Fibroblast of lung (primary cell): Measurements from ENCODE around the gene TTC3. TPM values are rescaled to one million over a fixed set of nuclear protein-coding genes. Genes with fewer than 3 reads are reported as not detected.

Experiments
- DNase-seq, 2 donors: peaks; one replicate each; pipeline versions ENCODE4 v3.0.0 to v3.0.0-alpha.2; 2010; ENCODE audit warnings: low read depth in 2 of 2
- H2AFZ ChIP-seq: 2 replicates; pipeline ENCODE4 v1.5.1; 2012; ENCODE audit warnings: low read length, control low read depth, inconsistent platforms
- H3K27ac ChIP-seq: 2 replicates; pipeline ENCODE4 v1.5.1; 2011; ENCODE audit warnings: low read length, control low read depth; ENCODE audit not compliant: insufficient read depth
- H3K27me3 ChIP-seq: 2 replicates; pipeline ENCODE4 v1.5.1; 2011; ENCODE audit warnings: mild to moderate bottlenecking, low read length; ENCODE audit not compliant: control insufficient read depth, insufficient read depth
- H3K36me3 ChIP-seq: 2 replicates; pipeline ENCODE4 v1.5.1; 2011; ENCODE audit warnings: low read length; ENCODE audit not compliant: control insufficient read depth, insufficient read depth
- H3K4me1 ChIP-seq: 2 replicates; pipeline ENCODE4 v1.5.1; 2011; ENCODE audit warnings: low read length; ENCODE audit not compliant: control insufficient read depth, insufficient read depth; ENCODE audit errors: extremely low read depth
- H3K4me2 ChIP-seq: 2 replicates; pipeline ENCODE4 v1.5.1; 2011; ENCODE audit warnings: low read length, control low read depth; ENCODE audit not compliant: insufficient read depth; ENCODE audit errors: extremely low read depth
- H3K4me3 ChIP-seq, 4 experiments: fragments of 200-600 bp in 1 of 4; sonication (generic) in 1 of 4; replicated peaks in 1 of 4; 2 replicates each; pipeline ENCODE4 v1.5.1; 2011 to 2016; ENCODE audit warnings: low read length in 4 of 4, low read depth in 3 of 4, mild to moderate bottlenecking in 3 of 4, control low read depth in 2 of 4, inconsistent platforms in 1 of 4, mixed read lengths in 1 of 4; ENCODE audit not compliant: insufficient read depth in 1 of 4; ENCODE audit errors: control extremely low read depth in 1 of 4
- H3K79me2 ChIP-seq: 2 replicates; pipeline ENCODE4 v1.5.1; 2012; ENCODE audit warnings: mild to moderate bottlenecking, low read length, inconsistent platforms; ENCODE audit not compliant: control insufficient read depth, insufficient read depth
- H3K9ac ChIP-seq: 2 replicates; pipeline ENCODE4 v1.5.1; 2011; ENCODE audit warnings: mild to moderate bottlenecking, low read length, control low read depth; ENCODE audit not compliant: insufficient read depth
- H3K9me3 ChIP-seq: 2 replicates; pipeline ENCODE4 v1.5.1; 2012; ENCODE audit warnings: low read depth, low read length; ENCODE audit not compliant: control insufficient read depth, insufficient read depth
- H4K20me1 ChIP-seq: 2 replicates; pipeline ENCODE4 v1.5.1; 2011; ENCODE audit warnings: low read length; ENCODE audit not compliant: control insufficient read depth, insufficient read depth; ENCODE audit errors: extremely low read depth
- EZH2 ChIP-seq: IDR thresholded peaks from 2 replicates; pipeline ENCODE4 v1.5.1; 2012; ENCODE audit warnings: low read length, control low read depth, mild to moderate bottlenecking; ENCODE audit errors: missing control alignments
- polyA plus RNA-seq, 2 donors: library from polyadenylated mRNA; depleted of rRNA in 1 of 2; stranded (reverse) in 1 of 2; unstranded in 1 of 2; fragments of >200 nt; gene quantifications; 2 replicates each; pipeline ENCODE4 v1.2.1, GENCODE V29; 2011 to 2012; ENCODE audit warnings: missing spikeins in 1 of 2
- total RNA-seq: library from RNA; depleted of rRNA; stranded (reverse); fragments of >200 nt; gene quantifications from 2 replicates; pipeline ENCODE4 v1.2.1, GENCODE V29; 2014
- TF ChIP-seq, protein P1 (sequence below), 2 donors: IDR thresholded peaks in 1 of 2; conservative IDR thresholded peaks in 1 of 2; 1 replicate in 1 of 2; 2 replicates in 1 of 2; pipeline ENCODE4 v1.5.1; 2011 to 2012; ENCODE audit warnings: low read length in 2 of 2, control low read depth in 1 of 2, inconsistent platforms in 1 of 2, low read depth in 1 of 2, mild to moderate bottlenecking in 1 of 2

The TTC3 gene
- total and polyA plus RNA-seq, 2 donors (not counting 1 experiment from before 2014, with no cell fraction given), result 121 to 224 TPM

DNA sequence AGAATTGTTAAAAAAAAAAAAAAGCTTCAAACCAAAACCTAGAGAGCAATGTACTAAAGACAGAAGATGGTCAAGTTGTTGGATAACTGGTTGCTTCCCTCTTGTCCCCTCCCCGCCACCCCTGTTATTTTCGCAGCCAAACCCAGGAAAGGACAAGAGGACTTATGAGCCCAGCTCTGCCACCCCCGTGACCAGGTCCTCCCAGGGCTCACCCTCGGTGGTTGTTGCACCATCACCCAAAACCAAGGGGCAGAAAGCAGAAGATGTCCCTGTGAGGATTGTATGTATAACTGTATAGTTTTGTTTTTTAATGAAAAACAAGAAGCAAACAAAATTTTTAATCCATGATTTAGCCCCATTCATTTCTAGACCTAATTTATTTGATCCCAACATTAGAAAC, 124.7 kb downstream of the TTC3 start:
- Histone ChIP-seq H3K27ac (no peak overlapping the region), H2AFZ (no peak overlapping the region), H3K9me3 (no peaks in the 10 kb centered on the region), H3K27me3 (no peaks in the 10 kb centered on the region), H3K36me3 (peaks cover 8% of the 10 kb centered on the region), H3K4me1 (no peaks in the 10 kb centered on the region), H3K4me3 (no peak overlapping the region), H4K20me1 (no peaks in the 10 kb centered on the region), H3K79me2 (no peaks in the 10 kb centered on the region), H3K4me2 (no peak overlapping the region), H3K9ac (no peak overlapping the region)
- no peak for DNase-seq
- TF ChIP-seq EZH2, result no peak
- TF ChIP-seq, protein P1, sequence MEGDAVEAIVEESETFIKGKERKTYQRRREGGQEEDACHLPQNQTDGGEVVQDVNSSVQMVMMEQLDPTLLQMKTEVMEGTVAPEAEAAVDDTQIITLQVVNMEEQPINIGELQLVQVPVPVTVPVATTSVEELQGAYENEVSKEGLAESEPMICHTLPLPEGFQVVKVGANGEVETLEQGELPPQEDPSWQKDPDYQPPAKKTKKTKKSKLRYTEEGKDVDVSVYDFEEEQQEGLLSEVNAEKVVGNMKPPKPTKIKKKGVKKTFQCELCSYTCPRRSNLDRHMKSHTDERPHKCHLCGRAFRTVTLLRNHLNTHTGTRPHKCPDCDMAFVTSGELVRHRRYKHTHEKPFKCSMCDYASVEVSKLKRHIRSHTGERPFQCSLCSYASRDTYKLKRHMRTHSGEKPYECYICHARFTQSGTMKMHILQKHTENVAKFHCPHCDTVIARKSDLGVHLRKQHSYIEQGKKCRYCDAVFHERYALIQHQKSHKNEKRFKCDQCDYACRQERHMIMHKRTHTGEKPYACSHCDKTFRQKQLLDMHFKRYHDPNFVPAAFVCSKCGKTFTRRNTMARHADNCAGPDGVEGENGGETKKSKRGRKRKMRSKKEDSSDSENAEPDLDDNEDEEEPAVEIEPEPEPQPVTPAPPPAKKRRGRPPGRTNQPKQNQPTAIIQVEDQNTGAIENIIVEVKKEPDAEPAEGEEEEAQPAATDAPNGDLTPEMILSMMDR (conservative IDR thresholded peaks at IDR 0.05 in 1 of 2, IDR thresholded peaks at IDR 0.05 in 1 of 2; ENCODE audit: low read depth in 1 of 2, low read length in 2 of 2), result no peak

DNA sequence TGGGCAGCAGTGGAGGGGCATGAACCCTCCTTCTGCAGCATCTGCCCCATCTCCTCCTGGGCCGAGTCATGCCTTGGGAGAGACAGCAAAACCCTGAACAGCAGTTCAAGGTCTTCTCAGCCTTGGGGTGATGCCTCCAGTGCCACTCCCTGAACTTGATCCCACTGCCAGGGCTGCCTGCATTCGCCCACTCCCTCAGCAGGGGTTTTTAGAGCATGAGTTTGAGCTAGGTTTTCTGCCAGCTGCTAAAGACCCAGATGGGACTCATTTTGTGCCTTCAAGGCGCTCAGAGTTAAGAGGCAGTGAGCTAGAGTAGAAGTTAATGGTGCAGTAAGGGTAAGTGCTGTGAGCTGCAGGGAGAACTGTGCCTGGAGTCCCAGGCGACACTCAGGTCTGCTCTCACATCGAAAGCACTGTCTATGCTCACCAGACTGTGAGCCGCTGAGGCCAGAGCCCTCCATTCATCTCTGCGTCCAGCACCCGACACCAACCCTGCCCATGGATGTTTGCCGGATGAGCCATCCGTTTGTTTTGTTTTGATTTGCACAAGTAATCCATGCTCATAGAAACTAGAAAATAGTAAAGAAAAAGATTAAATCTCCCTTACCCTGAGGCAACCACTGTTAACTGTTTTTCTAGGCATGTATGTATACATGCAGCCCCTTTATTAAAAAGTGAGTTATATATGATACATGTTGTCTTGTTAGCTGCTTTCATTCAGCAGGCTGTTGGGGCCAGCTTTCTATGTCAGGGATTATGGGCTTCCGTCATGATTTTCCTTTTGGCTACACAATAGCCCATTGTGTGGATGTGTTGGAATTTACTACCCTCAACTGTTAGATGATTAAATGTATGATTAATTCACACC, 126.2 kb downstream of the TTC3 start:
- Histone ChIP-seq H3K79me2 (no peaks in the 10 kb centered on the region), H3K36me3 (peaks cover 8% of the 10 kb centered on the region), H3K9ac (no peak overlapping the region), H3K9me3 (no peaks in the 10 kb centered on the region), H3K4me1 (no peaks in the 10 kb centered on the region), H3K27me3 (no peaks in the 10 kb centered on the region), H3K4me2 (no peak overlapping the region), H3K4me3 (no peak overlapping the region), H3K27ac (no peak overlapping the region), H4K20me1 (no peaks in the 10 kb centered on the region), H2AFZ (no peak overlapping the region)
- peak; percentile 64 to 80 for DNase-seq
- TF ChIP-seq, protein P1 (conservative IDR thresholded peaks at IDR 0.05 in 1 of 2, IDR thresholded peaks at IDR 0.05 in 1 of 2; ENCODE audit: low read depth in 1 of 2, low read length in 2 of 2), result no peak
- no peak for TF ChIP-seq EZH2

DNA sequence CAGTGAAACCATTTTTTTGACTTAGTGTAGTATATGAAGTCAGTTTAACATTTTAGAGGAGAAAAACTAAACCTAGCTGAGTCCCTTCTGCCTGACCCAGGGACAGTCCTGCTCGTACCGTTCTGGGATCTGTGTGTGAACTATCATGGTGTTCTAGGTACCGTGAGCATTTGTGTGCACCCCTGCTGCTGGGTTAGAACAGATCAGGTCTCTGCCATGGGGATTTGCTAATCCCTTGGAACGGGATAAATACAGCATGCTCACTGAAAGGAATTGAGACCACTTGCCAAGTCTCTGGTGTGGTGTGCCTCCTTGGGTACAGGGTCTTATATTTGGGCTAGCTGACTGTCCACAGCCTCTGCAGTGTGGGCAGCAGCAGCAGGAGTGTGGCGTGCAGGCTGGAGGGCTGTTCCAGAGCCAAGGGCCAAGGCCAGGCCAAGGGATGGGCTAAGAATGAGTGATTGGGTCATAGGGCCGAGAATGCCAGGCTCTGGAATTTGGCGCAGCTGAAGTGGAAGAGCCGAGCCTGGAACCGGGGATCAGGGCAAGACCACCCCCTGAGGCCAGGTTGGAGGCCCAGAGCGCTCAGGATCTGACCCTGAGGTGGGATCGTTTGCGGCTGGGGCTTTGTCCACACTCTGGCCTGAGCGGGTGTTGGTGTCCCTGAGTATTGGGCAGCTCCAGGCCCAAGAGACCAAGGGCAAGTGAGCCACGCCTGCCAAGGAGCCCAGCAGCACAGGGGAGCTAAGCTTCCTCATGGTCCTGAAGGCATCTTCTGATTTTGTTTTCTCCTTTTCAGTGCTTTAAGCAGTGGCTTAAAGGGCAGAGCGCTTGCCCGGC, 127.8 kb downstream of the TTC3 start:
- Histone ChIP-seq H3K4me2 (no peak overlapping the region), H3K9ac (no peak overlapping the region), H3K79me2 (no peaks in the 10 kb centered on the region), H3K36me3 (peaks cover 5% of the 10 kb centered on the region), H4K20me1 (no peaks in the 10 kb centered on the region), H3K4me1 (no peaks in the 10 kb centered on the region), H3K27me3 (no peaks in the 10 kb centered on the region), H3K9me3 (no peaks in the 10 kb centered on the region), H3K27ac (no peak overlapping the region), H3K4me3 (no peak overlapping the region), H2AFZ (no peak overlapping the region)
- DNase-seq, result no peak
- TF ChIP-seq, protein P1 (conservative IDR thresholded peaks at IDR 0.05 in 1 of 2, IDR thresholded peaks at IDR 0.05 in 1 of 2; ENCODE audit: low read depth in 1 of 2, low read length in 2 of 2), result no peak
- no peak for TF ChIP-seq EZH2
